DND-41 (cell line): ENCODE data around the gene LRP4.

ENCODE experiments used
- ATAC-seq: fragments of 200-7000 bp; cut with Tn5 transposase; 3 replicates; pipeline ENCODE4 v1.9.1; 2021; ENCODE audit warnings: low read depth; ENCODE audit not compliant: insufficient read depth
- DNase-seq: peaks from one replicate; pipeline ENCODE4 v3.0.0-alpha.2; 2020
- H2AFZ ChIP-seq: 2 replicates; pipeline ENCODE4 v1.6.0; 2012; ENCODE audit warnings: low read depth, low read length
- H3K27ac ChIP-seq: 2 replicates; pipeline ENCODE4 v1.5.1; 2012; ENCODE audit warnings: low read length, inconsistent platforms
- H3K27me3 ChIP-seq: fragments of 200-600 bp; sonication (generic); 2 replicates; pipeline ENCODE4 v1.6.0; 2012; ENCODE audit warnings: low read length, mild to moderate bottlenecking, inconsistent platforms; ENCODE audit not compliant: insufficient read depth, poor library complexity
- H3K36me3 ChIP-seq: 2 replicates; pipeline ENCODE4 v1.5.1; 2012; ENCODE audit warnings: low read length, inconsistent platforms; ENCODE audit not compliant: insufficient read depth
- H3K4me1 ChIP-seq: 2 replicates; pipeline ENCODE4 v1.5.1; 2012; ENCODE audit warnings: mild to moderate bottlenecking, low read length; ENCODE audit not compliant: insufficient read depth
- H3K4me2 ChIP-seq: 2 replicates; pipeline ENCODE4 v1.6.0; 2012; ENCODE audit warnings: mild to moderate bottlenecking, moderate library complexity, low read length, inconsistent platforms; ENCODE audit not compliant: insufficient read depth
- H3K4me3 ChIP-seq, 2 experiments: fragments of 200-600 bp in 1 of 2; shearing (Covaris generic) in 1 of 2; 2 replicates each; pipeline ENCODE4 v1.5.1; 2012 to 2016; ENCODE audit warnings: inconsistent platforms in 2 of 2, low read length in 2 of 2, mild to moderate bottlenecking in 2 of 2, low read depth in 1 of 2, moderate library complexity in 1 of 2
- H3K79me2 ChIP-seq: 2 replicates; pipeline ENCODE4 v1.6.0; 2012; ENCODE audit warnings: low read length, inconsistent platforms; ENCODE audit not compliant: insufficient read depth
- H3K9ac ChIP-seq: 2 replicates; pipeline ENCODE4 v1.6.0; 2012; ENCODE audit warnings: low read depth, mild to moderate bottlenecking, inconsistent platforms, low read length, moderate library complexity
- H3K9me3 ChIP-seq: 2 replicates; pipeline ENCODE4 v1.5.1; 2012; ENCODE audit warnings: low read length, moderate library complexity, mild to moderate bottlenecking, inconsistent platforms; ENCODE audit not compliant: insufficient read depth, severe bottlenecking
- H4K20me1 ChIP-seq: 2 replicates; pipeline ENCODE4 v1.6.0; 2012; ENCODE audit warnings: low read length; ENCODE audit not compliant: insufficient read depth
- CTCF ChIP-seq: IDR thresholded peaks from 2 replicates; pipeline ENCODE4 v1.5.1; 2012; ENCODE audit warnings: borderline replicate concordance, low read length, moderate library complexity, mild to moderate bottlenecking; ENCODE audit not compliant: poor library complexity, severe bottlenecking; ENCODE audit errors: extremely low read depth
- EZH2 ChIP-seq: IDR thresholded peaks from 3 replicates; pipeline ENCODE4 v1.6.1; 2012; ENCODE audit warnings: borderline replicate concordance, low read depth, mild to moderate bottlenecking, moderate library complexity, low read length, inconsistent platforms; ENCODE audit not compliant: severe bottlenecking

The LRP4 gene

DNA sequence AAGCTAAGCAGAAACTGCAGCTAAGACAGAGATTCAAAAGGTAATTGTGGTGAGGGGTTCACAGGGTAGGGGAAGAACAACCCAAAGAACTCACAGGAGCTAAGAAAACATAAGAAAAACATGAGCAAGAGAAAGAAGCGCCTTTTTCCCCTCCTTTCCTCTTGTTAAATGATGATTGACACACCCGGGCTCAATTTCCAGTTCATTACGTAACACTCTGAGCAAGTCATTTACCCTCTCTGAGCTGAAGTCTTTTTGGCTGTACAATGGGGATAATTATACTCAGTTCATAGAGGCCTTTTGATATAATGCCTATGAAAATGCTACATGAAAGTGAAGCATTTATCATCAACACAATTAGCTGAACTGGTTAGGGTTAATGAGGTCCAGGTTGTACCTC is 17.2 kb downstream of the LRP4 start:
- Histone ChIP-seq H3K4me1 (no peaks in the 10 kb centered on the region), H3K9me3 (no peaks in the 10 kb centered on the region), H2AFZ (no peak overlapping the region), H3K27ac (no peak overlapping the region), H3K79me2 (no peaks in the 10 kb centered on the region), H3K4me3 (no peak overlapping the region), H3K36me3 (no peaks in the 10 kb centered on the region), H3K27me3 (no peaks in the 10 kb centered on the region), H3K9ac (no peak overlapping the region), H3K4me2 (no peak overlapping the region), H4K20me1 (no peaks in the 10 kb centered on the region)
- DNase-seq (no peak), ATAC-seq (no peak)
- TF ChIP-seq CTCF: no peak

GRCh38 chr11:46900091-46900746 is 18.1 kb downstream of the LRP4 start:
- H3K9ac ChIP-seq: no peak overlapping the region
- no peaks in the 10 kb centered on the region for H3K27me3 ChIP-seq
- H3K9me3 ChIP-seq: no peaks in the 10 kb centered on the region
- no peak for DNase-seq
- H3K36me3 ChIP-seq: no peaks in the 10 kb centered on the region
- ATAC-seq: no peak
- H3K79me2 ChIP-seq: no peaks in the 10 kb centered on the region
- H4K20me1 ChIP-seq: no peaks in the 10 kb centered on the region
- H3K4me3 ChIP-seq: no peak overlapping the region
- H3K4me1 ChIP-seq: no peaks in the 10 kb centered on the region
- H3K4me2 ChIP-seq: no peak overlapping the region
- H2AFZ ChIP-seq: no peak overlapping the region
- no peak overlapping the region for H3K27ac ChIP-seq
- TF ChIP-seq EZH2 (no peak), CTCF (no peak)

- no peaks in the 10 kb centered on the region for H3K27me3 ChIP-seq
- TF ChIP-seq CTCF (no peak), EZH2 (no peak)
- H3K79me2 ChIP-seq: no peaks in the 10 kb centered on the region
- no peaks in the 10 kb centered on the region for H3K4me1 ChIP-seq
- H2AFZ ChIP-seq: no peak overlapping the region
- H3K36me3 ChIP-seq: no peaks in the 10 kb centered on the region
- no peaks in the 10 kb centered on the region for H4K20me1 ChIP-seq
- no peak overlapping the region for H3K4me3 ChIP-seq
- H3K9me3 ChIP-seq: no peaks in the 10 kb centered on the region
- DNase-seq (no peak), ATAC-seq (no peak)
- no peak overlapping the region for H3K9ac ChIP-seq
- no peak overlapping the region for H3K4me2 ChIP-seq
- H3K27ac ChIP-seq: no peak overlapping the region
Observed at GRCh38 chr11:46899501-46900025, 18.8 kb downstream of the LRP4 start.
